Measurements from ENCODE around the gene NDC80.

DNA sequence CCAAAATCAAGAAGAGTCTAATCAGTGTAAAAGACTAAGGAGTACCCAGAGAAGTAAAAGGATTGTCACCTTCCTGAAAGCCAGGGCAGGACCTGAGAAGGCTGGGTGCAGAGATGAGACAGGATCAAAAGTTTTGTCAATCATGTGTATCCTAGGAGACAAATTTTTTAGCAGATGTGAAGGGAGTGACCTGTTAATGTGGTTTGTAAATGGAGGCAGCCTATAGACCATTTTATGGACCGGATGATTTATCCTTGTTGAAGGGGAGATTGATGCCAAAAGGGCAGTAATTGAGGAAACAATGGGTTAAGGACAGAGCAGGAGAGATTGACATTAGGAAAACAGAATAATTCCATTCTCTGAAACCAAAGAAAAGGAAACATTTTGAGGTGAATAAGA is 813 bp downstream of the NDC80 start:
- TF ChIP-seq CTCF (IDR thresholded peaks at IDR 0.05) (no peak), EZH2phosphoT487 (IDR thresholded peaks at IDR 0.05) (no peak)

Data from neural progenitor cell (in vitro differentiated cells).